ENCODE measurements around the gene LRP4. TPM values are rescaled to one million over a fixed set of nuclear protein-coding genes. Genes with fewer than 3 reads are reported as not detected.

The LRP4 gene
- total and polyA plus RNA-seq, 2 donors (not counting 3 experiments of a cell fraction or from before 2014, with no cell fraction given): 0.86 to 2.0 TPM

DNA sequence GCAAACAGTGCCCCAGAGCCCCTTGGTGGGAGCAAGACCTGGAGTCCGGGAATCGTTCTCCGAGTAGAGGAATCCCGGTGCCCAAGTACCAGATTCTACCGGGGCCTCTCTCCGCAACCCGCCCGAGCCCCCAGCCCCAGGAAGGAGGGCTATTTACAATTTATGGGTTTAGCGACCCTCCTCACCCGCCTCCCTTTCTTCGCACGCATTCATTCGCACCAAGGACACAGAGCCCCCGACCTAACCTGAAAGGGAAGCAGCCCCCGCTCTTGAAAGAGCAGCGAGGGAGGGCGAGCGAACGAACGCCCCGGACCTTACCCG lies 628 bp downstream of the LRP4 start:
- no peak overlapping the region for H3K9ac ChIP-seq (replicated peaks; ENCODE audit: extremely low read depth, insufficient read depth, low read length)
- no peak overlapping the region for H3K27ac ChIP-seq (ENCODE audit: insufficient read depth, low read depth, low read length)
- DNase-seq (ENCODE audit: low read depth, low spot score) (no peak), FAIRE-seq (no peak)
- no peaks in the 10 kb centered on the region for H3K79me2 ChIP-seq (ENCODE audit: control insufficient read depth, insufficient read depth, low read length)
- H3K4me2 ChIP-seq (ENCODE audit: insufficient read depth, low read length): peak overlapping the region; percentile 96
- TF ChIP-seq MAX (IDR thresholded peaks at IDR 0.05; ENCODE audit: insufficient read depth, insufficient read length): no peak
- TF ChIP-seq EZH2 (IDR thresholded peaks at IDR 0.05; ENCODE audit: borderline replicate concordance, low read depth, low read length, severe bottlenecking): peak; percentile 62
- TF ChIP-seq JUN (IDR thresholded peaks at IDR 0.05; ENCODE audit: borderline replicate concordance, insufficient read depth, insufficient read length, low read depth): no peak
- no peak for TF ChIP-seq POLR2A (IDR thresholded peaks at IDR 0.05; ENCODE audit: low read depth, low read length)
- no peak for TF ChIP-seq MYC (IDR thresholded peaks at IDR 0.05; ENCODE audit: low read depth, low read length)
- no peaks in the 10 kb centered on the region for H3K9me3 ChIP-seq (replicated peaks; ENCODE audit: control insufficient read depth, insufficient read depth, low read length)
- intact Hi-C loops (cut with micrococcal nuclease) (no loop called here), dilution Hi-C loops (cut with MboI; ENCODE audit: extremely low pct_ligation_motif_present, low sequenced_read_pairs) (no loop called here)
- CTCF ChIA-PET: interaction anchor here (1.2 to 2.4 kb wide), 4 partner anchors 11 to 245 kb away, joined by 5 to 44 read pairs (median 8); no protein-coding TSS in a partner anchor
- H2AFZ ChIP-seq (ENCODE audit: low read depth, low read length): peak overlapping the region; percentile 89
- POLR2A ChIA-PET: no interaction called here
- peaks cover 20 to 23% of the 10 kb centered on the region in 2 experiments for H3K27me3 ChIP-seq (ENCODE audit: control insufficient read depth in 2 of 2, insufficient read depth in 2 of 2, low read length in 2 of 2)
- peaks cover 19% of the 10 kb centered on the region for H3K4me1 ChIP-seq (ENCODE audit: control insufficient read depth, extremely low read depth, insufficient read depth, low read length)
- no TSS peak for BruUV-seq (replicated peaks)
- no peaks in the 10 kb centered on the region for H4K20me1 ChIP-seq (replicated peaks; ENCODE audit: control insufficient read depth, extremely low read depth, insufficient read depth, low read length)
- H3K36me3 ChIP-seq (ENCODE audit: control insufficient read depth in 2 of 2, extremely low read depth in 1 of 2, insufficient read depth in 2 of 2, low read length in 2 of 2): no peaks in the 10 kb centered on the region
- H3K9me1 ChIP-seq (replicated peaks; ENCODE audit: control insufficient read depth, extremely low read depth, insufficient read depth, low read length): no peaks in the 10 kb centered on the region
- peak overlapping the region; percentile 47 to 72 (median 60) for H3K4me3 ChIP-seq (replicated peaks in 1 of 3; ENCODE audit: insufficient read depth in 1 of 3, low read depth in 1 of 3, low read length in 3 of 3)

GRCh38 chr11:46917109-46917761 lies 1.1 kb downstream of the LRP4 start:
- ChIA-PET CTCF (interaction anchor here (0.8 to 2.4 kb wide), 12 partner anchors 10 to 245 kb away, joined by 3 to 44 read pairs (median 4); partner anchors contain the start of gene CSTPP1), POLR2A (no interaction called here)
- Histone ChIP-seq H3K27me3 (ENCODE audit: control insufficient read depth in 2 of 2, insufficient read depth in 2 of 2, low read length in 2 of 2) (peaks cover 20 to 26% of the 10 kb centered on the region in 2 experiments), H3K9me1 (replicated peaks; ENCODE audit: control insufficient read depth, extremely low read depth, insufficient read depth, low read length) (no peaks in the 10 kb centered on the region), H4K20me1 (replicated peaks; ENCODE audit: control insufficient read depth, extremely low read depth, insufficient read depth, low read length) (no peaks in the 10 kb centered on the region), H3K4me1 (ENCODE audit: control insufficient read depth, extremely low read depth, insufficient read depth, low read length) (peaks cover 19% of the 10 kb centered on the region), H2AFZ (ENCODE audit: low read depth, low read length) (peak overlapping the region; percentile 89), H3K4me2 (ENCODE audit: insufficient read depth, low read length) (peak overlapping the region; percentile 96), H3K79me2 (ENCODE audit: control insufficient read depth, insufficient read depth, low read length) (no peaks in the 10 kb centered on the region), H3K9me3 (replicated peaks; ENCODE audit: control insufficient read depth, insufficient read depth, low read length) (no peaks in the 10 kb centered on the region), H3K27ac (ENCODE audit: insufficient read depth, low read depth, low read length) (no peak overlapping the region), H3K4me3 (replicated peaks in 1 of 3; ENCODE audit: insufficient read depth in 1 of 3, low read depth in 1 of 3, low read length in 3 of 3) (peak overlapping the region; percentile 47 to 72 (median 60)), H3K36me3 (ENCODE audit: control insufficient read depth in 2 of 2, extremely low read depth in 1 of 2, insufficient read depth in 2 of 2, low read length in 2 of 2) (no peaks in the 10 kb centered on the region), H3K9ac (replicated peaks; ENCODE audit: extremely low read depth, insufficient read depth, low read length) (peak overlapping the region; percentile 4)
- no peak for DNase-seq (ENCODE audit: low read depth, low spot score)
- dilution Hi-C loops (cut with MboI; ENCODE audit: extremely low pct_ligation_motif_present, low sequenced_read_pairs) (no loop called here), intact Hi-C loops (cut with micrococcal nuclease) (no loop called here)
- FAIRE-seq: peak; percentile 49
- BruUV-seq (replicated peaks): no TSS peak
- no peak for TF ChIP-seq GATA2 (IDR thresholded peaks at IDR 0.05; ENCODE audit: insufficient read depth, insufficient read length, low read depth, low read length)
- no peak for TF ChIP-seq POLR2AphosphoS5 (IDR thresholded peaks at IDR 0.05; ENCODE audit: insufficient read depth, low read depth, low read length)
- no peak for TF ChIP-seq FOS (IDR thresholded peaks at IDR 0.05; ENCODE audit: borderline replicate concordance, insufficient read depth, low read length)
- TF ChIP-seq POLR2A (IDR thresholded peaks at IDR 0.05; ENCODE audit: low read depth, low read length): no peak
- TF ChIP-seq MYC (IDR thresholded peaks at IDR 0.05; ENCODE audit: low read depth, low read length): no peak
- TF ChIP-seq EZH2 (IDR thresholded peaks at IDR 0.05; ENCODE audit: borderline replicate concordance, low read depth, low read length, severe bottlenecking): no peak
- no peak for TF ChIP-seq MAX (IDR thresholded peaks at IDR 0.05; ENCODE audit: insufficient read depth, insufficient read length)
- TF ChIP-seq JUN (IDR thresholded peaks at IDR 0.05; ENCODE audit: borderline replicate concordance, insufficient read depth, insufficient read length, low read depth): no peak
- TF ChIP-seq, protein P1, sequence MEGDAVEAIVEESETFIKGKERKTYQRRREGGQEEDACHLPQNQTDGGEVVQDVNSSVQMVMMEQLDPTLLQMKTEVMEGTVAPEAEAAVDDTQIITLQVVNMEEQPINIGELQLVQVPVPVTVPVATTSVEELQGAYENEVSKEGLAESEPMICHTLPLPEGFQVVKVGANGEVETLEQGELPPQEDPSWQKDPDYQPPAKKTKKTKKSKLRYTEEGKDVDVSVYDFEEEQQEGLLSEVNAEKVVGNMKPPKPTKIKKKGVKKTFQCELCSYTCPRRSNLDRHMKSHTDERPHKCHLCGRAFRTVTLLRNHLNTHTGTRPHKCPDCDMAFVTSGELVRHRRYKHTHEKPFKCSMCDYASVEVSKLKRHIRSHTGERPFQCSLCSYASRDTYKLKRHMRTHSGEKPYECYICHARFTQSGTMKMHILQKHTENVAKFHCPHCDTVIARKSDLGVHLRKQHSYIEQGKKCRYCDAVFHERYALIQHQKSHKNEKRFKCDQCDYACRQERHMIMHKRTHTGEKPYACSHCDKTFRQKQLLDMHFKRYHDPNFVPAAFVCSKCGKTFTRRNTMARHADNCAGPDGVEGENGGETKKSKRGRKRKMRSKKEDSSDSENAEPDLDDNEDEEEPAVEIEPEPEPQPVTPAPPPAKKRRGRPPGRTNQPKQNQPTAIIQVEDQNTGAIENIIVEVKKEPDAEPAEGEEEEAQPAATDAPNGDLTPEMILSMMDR (IDR thresholded peaks at IDR 0.05; ENCODE audit: extremely low read depth in 1 of 2, insufficient read depth in 1 of 2, low read depth in 1 of 2, low read length in 2 of 2): no peak
